IMR-90 (cell line): ENCODE data around the gene RBM5. TPM values are rescaled to one million over a fixed set of nuclear protein-coding genes. Genes with fewer than 3 reads are reported as not detected.

Source experiments
- ATAC-seq: fragments of 200-7000 bp; cut with Tn5 transposase; 2 replicates; pipeline ENCODE4 v1.9.1; 2020; ENCODE audit warnings: low read depth, mild to moderate bottlenecking, moderate library complexity
- BruUV-seq: library from RNA; stranded (reverse); fragments of 400-500 nt; replicated peaks from 2 replicates; lab custom pipeline; 2021; lab: Mats Ljungman, UMichigan
- CTCF ChIA-PET: fragments of 300-600 bp; formaldehyde crosslinking; extraction: SDS; loops from one replicate; lab custom pipeline; 2021; ENCODE audit warnings: antibody characterized with exemption; lab: Yijun Ruan, JAX
- POLR2A ChIA-PET: fragments of 300-600 bp; sonication (Branson Sonifier 250); formaldehyde crosslinking; loops from one replicate; lab custom pipeline; 2022; ENCODE audit warnings: antibody characterized with exemption; ENCODE audit not compliant: unreplicated experiment; lab: Charles Lee
- DNase-seq: peaks from one replicate; pipeline ENCODE4 v3.0.0; 2013
- H2AFZ ChIP-seq: replicated peaks from 2 replicates; pipeline ENCODE3; 2013; ENCODE audit warnings: low read length, mild to moderate bottlenecking; ENCODE audit not compliant: poor library complexity
- H2AK5ac ChIP-seq: 2 replicates; pipeline ENCODE4 v1.6.1; 2013; ENCODE audit warnings: low read depth, low read length, inconsistent platforms
- H2AK9ac ChIP-seq: replicated peaks from 2 replicates; pipeline ENCODE3; 2013; ENCODE audit warnings: mild to moderate bottlenecking, low read depth, low read length, moderate library complexity; ENCODE audit not compliant: poor library complexity
- H2BK120ac ChIP-seq: 2 replicates; pipeline ENCODE4 v1.6.1; 2013; ENCODE audit warnings: low read depth, low read length, inconsistent platforms
- H2BK15ac ChIP-seq: 3 replicates; pipeline ENCODE4 v1.6.1; 2013; ENCODE audit warnings: low read depth, low read length, inconsistent platforms
- H2BK20ac ChIP-seq: 2 replicates; pipeline ENCODE4 v1.6.1; 2013; ENCODE audit warnings: low read depth, mild to moderate bottlenecking, inconsistent platforms, low read length, moderate library complexity
- H2BK5ac ChIP-seq: 2 replicates; pipeline ENCODE4 v1.6.1; 2013; ENCODE audit warnings: mild to moderate bottlenecking, low read depth, low read length, inconsistent platforms; ENCODE audit not compliant: poor library complexity, severe bottlenecking
- H3K14ac ChIP-seq: replicated peaks from 2 replicates; pipeline ENCODE4 v1.6.1; 2013; ENCODE audit warnings: low read depth, low read length, inconsistent platforms
- H3K18ac ChIP-seq: 2 replicates; pipeline ENCODE4 v1.6.1; 2013; ENCODE audit warnings: low read depth, low read length, control low read depth
- H3K23ac ChIP-seq: 2 replicates; pipeline ENCODE4 v1.6.1; 2013; ENCODE audit warnings: low read depth, low read length, inconsistent platforms
- H3K27ac ChIP-seq: 2 replicates; pipeline ENCODE4 v1.5.1; 2013; ENCODE audit warnings: mild to moderate bottlenecking, control low read depth, low read length; ENCODE audit not compliant: insufficient read depth
- H3K27me3 ChIP-seq: 2 replicates; pipeline ENCODE4 v1.6.1; 2013; ENCODE audit warnings: low read length; ENCODE audit not compliant: control insufficient read depth, insufficient read depth
- H3K36me3 ChIP-seq: 2 replicates; pipeline ENCODE4 v1.6.1; 2013; ENCODE audit warnings: low read length, mixed read lengths; ENCODE audit not compliant: control insufficient read depth, insufficient read depth
- H3K4ac ChIP-seq: 2 replicates; pipeline ENCODE4 v1.6.1; 2013; ENCODE audit warnings: low read depth, low read length, inconsistent platforms
- H3K4me1 ChIP-seq: 2 replicates; pipeline ENCODE4 v1.6.1; 2013; ENCODE audit warnings: low read length, mixed read lengths; ENCODE audit not compliant: control insufficient read depth, insufficient read depth
- H3K4me2 ChIP-seq: 2 replicates; pipeline ENCODE4 v1.6.1; 2013; ENCODE audit warnings: low read depth, mild to moderate bottlenecking, control low read depth, low read length, moderate library complexity
- H3K4me3 ChIP-seq: 2 replicates; pipeline ENCODE4 v1.5.1; 2013; ENCODE audit warnings: low read depth, mild to moderate bottlenecking, control low read depth, low read length, moderate library complexity; ENCODE audit not compliant: insufficient read depth
- H3K56ac ChIP-seq: 2 replicates; pipeline ENCODE4 v1.6.1; 2013; ENCODE audit warnings: low read length, inconsistent platforms; ENCODE audit not compliant: insufficient read depth; ENCODE audit errors: extremely low read depth
- H3K79me1 ChIP-seq, 2 experiments: 2 replicates each; pipeline ENCODE4 v1.6.1; 2013; ENCODE audit warnings: low read length in 2 of 2, inconsistent platforms in 1 of 2, low read depth in 1 of 2
- H3K9ac ChIP-seq: 2 replicates; pipeline ENCODE4 v1.6.1; 2013; ENCODE audit warnings: low read depth, low read length, control low read depth
- H3K9me1 ChIP-seq: 2 replicates; pipeline ENCODE4 v1.6.1; 2013; ENCODE audit warnings: low read length, inconsistent platforms; ENCODE audit not compliant: insufficient read depth
- H3K9me3 ChIP-seq: 2 replicates; pipeline ENCODE4 v1.6.1; 2013; ENCODE audit warnings: low read length; ENCODE audit not compliant: control insufficient read depth, insufficient read depth
- H4K20me1 ChIP-seq: 2 replicates; pipeline ENCODE4 v1.6.1; 2013; ENCODE audit warnings: low read length, inconsistent platforms; ENCODE audit not compliant: insufficient read depth
- H4K5ac ChIP-seq: 2 replicates; pipeline ENCODE4 v1.6.1; 2013; ENCODE audit warnings: mild to moderate bottlenecking, low read depth, low read length, control low read depth
- H4K8ac ChIP-seq, 2 experiments: 2 replicates each; pipeline ENCODE4 v1.6.1; 2013; ENCODE audit warnings: low read depth in 2 of 2, low read length in 2 of 2, control low read depth in 1 of 2, inconsistent platforms in 1 of 2
- H4K91ac ChIP-seq: 2 replicates; pipeline ENCODE4 v1.6.1; 2013; ENCODE audit warnings: low read depth, low read length, inconsistent platforms; ENCODE audit not compliant: insufficient read depth
- BHLHE40 ChIP-seq: fragments of 150-350 bp; IDR thresholded peaks from 2 replicates; pipeline ENCODE4 v1.6.1; 2016; ENCODE audit warnings: mild to moderate bottlenecking, low read depth, low read length
- CEBPB ChIP-seq: IDR thresholded peaks from 2 replicates; pipeline ENCODE4 v1.6.1; 2012; ENCODE audit warnings: low read depth, low read length, improper control_type of control experiment
- CHD1 ChIP-seq: IDR thresholded peaks from 2 replicates; pipeline ENCODE4 v1.6.1; 2012; ENCODE audit warnings: low read depth, low read length, improper control_type of control experiment
- FOS ChIP-seq: fragments of 150-350 bp; IDR thresholded peaks from 2 replicates; pipeline ENCODE4 v1.6.1; 2016; ENCODE audit warnings: low read depth, low read length
- MAFK ChIP-seq: IDR thresholded peaks from 2 replicates; pipeline ENCODE4 v1.6.1; 2012; ENCODE audit warnings: low read depth, low read length, improper control_type of control experiment
- MAZ ChIP-seq: IDR thresholded peaks from 2 replicates; pipeline ENCODE4 v1.6.1; 2012; ENCODE audit warnings: low read depth, mild to moderate bottlenecking, low read length, improper control_type of control experiment, moderate library complexity, borderline replicate concordance
- MXI1 ChIP-seq: IDR thresholded peaks from 2 replicates; pipeline ENCODE4 v1.6.1; 2012; ENCODE audit warnings: low read depth, mild to moderate bottlenecking, low read length, moderate library complexity, borderline replicate concordance
- NFE2L2 ChIP-seq: fragments of 150-350 bp; IDR thresholded peaks from 2 replicates; pipeline ENCODE4 v1.6.1; 2016; ENCODE audit warnings: low read depth, mild to moderate bottlenecking, low read length
- POLR2A ChIP-seq: IDR thresholded peaks from 2 replicates; pipeline ENCODE4 v1.6.1; 2012; ENCODE audit warnings: mild to moderate bottlenecking, low read depth, low read length
- RAD21 ChIP-seq: IDR thresholded peaks from 2 replicates; pipeline ENCODE4 v1.6.1; 2012; ENCODE audit warnings: low read length, improper control_type of control experiment
- RCOR1 ChIP-seq: IDR thresholded peaks from 2 replicates; pipeline ENCODE4 v1.6.1; 2012; ENCODE audit warnings: mild to moderate bottlenecking, low read length, improper control_type of control experiment; ENCODE audit not compliant: insufficient replicate concordance
- RFX5 ChIP-seq: IDR thresholded peaks from 2 replicates; pipeline ENCODE4 v1.8.0; 2012; ENCODE audit warnings: low read depth, mild to moderate bottlenecking, low read length, moderate library complexity
- SMC3 ChIP-seq: fragments of 150-350 bp; IDR thresholded peaks from 2 replicates; pipeline ENCODE4 v1.6.1; 2016; ENCODE audit warnings: low read depth, mild to moderate bottlenecking, antibody characterized with exemption, low read length, moderate library complexity
- WGBS, 2 experiments: methylation state at CpG; one replicate each; pipeline versions ENCODE4 v1.1.5 to v1.1.7; 2013; ENCODE audit warnings: missing lambda C conversion rate in 2 of 2; ENCODE audit not compliant: insufficient read length in 1 of 2; ENCODE audit errors: extremely low coverage in 2 of 2; 5-methylcytosine and 5-hydroxymethylcytosine counted together
- dilution Hi-C: fragments of 300-500 bp; cut with HindIII; formaldehyde crosslinking; loops from one replicate; pipeline ENCODE4 v1.14.3; 2018; ENCODE audit warnings: low sequenced_read_pairs; ENCODE audit not compliant: unreplicated experiment
- in situ Hi-C: fragments of 300-500 bp; cut with MboI; formaldehyde crosslinking; loops from 3 replicates; pipeline ENCODE4 v1.14.3; 2019; ENCODE audit warnings: low sequenced_read_pairs, inconsistent platforms, mixed read lengths
- intact Hi-C: fragments of 100-400 bp; cut with micrococcal nuclease; formaldehyde crosslinking; loops from 2 replicates; pipeline ENCODE4 v1.10.0; 2022
- polyA plus RNA-seq, 3 experiments: library from polyadenylated mRNA; depleted of rRNA; stranded (reverse); fragments of >200 nt; gene quantifications; 2 replicates each; pipeline ENCODE4 v1.2.3, GENCODE V29; 2012; ENCODE audit warnings: low replicate concordance in 1 of 3
- total RNA-seq: library from RNA; depleted of rRNA; stranded (reverse); fragments of >200 nt; gene quantifications from 2 replicates; pipeline ENCODE4 v1.2.3, GENCODE V29; 2012
- TF ChIP-seq, protein P1 (sequence below): fragments of 150-350 bp; IDR thresholded peaks from 2 replicates; pipeline ENCODE4 v1.6.1; 2017; ENCODE audit warnings: mild to moderate bottlenecking, antibody characterized with exemption, low read length, low read depth
- TF ChIP-seq, protein P2 (sequence below): fragments of 150-350 bp; IDR thresholded peaks from 2 replicates; pipeline ENCODE4 v1.6.1; 2016; ENCODE audit warnings: low read depth, mild to moderate bottlenecking, low read length, moderate library complexity, borderline replicate concordance

Gene RBM5
- total and polyA plus RNA-seq, 2 of the 4 experiments (the other 2 are of a cell fraction) = 121 to 155 TPM

GRCh38 chr3:50125541-50126286, 37.0 kb downstream of the RBM5 start:
- peak overlapping the region; percentile 32 for H3K4me2 ChIP-seq
- DNase-seq = no peak
- POLR2A ChIA-PET = no interaction called here
- TF ChIP-seq SMC3 (no peak), MXI1 (no peak), RAD21 (no peak), FOS (no peak), CEBPB (no peak), POLR2A (no peak), NFE2L2 (no peak), CHD1 (no peak), MAZ (no peak), RCOR1 (no peak), MAFK (no peak), RFX5 (no peak), BHLHE40 (no peak)
- TF ChIP-seq, protein P1, sequence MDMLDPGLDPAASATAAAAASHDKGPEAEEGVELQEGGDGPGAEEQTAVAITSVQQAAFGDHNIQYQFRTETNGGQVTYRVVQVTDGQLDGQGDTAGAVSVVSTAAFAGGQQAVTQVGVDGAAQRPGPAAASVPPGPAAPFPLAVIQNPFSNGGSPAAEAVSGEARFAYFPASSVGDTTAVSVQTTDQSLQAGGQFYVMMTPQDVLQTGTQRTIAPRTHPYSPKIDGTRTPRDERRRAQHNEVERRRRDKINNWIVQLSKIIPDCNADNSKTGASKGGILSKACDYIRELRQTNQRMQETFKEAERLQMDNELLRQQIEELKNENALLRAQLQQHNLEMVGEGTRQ = no peak
- TF ChIP-seq, protein P2, sequence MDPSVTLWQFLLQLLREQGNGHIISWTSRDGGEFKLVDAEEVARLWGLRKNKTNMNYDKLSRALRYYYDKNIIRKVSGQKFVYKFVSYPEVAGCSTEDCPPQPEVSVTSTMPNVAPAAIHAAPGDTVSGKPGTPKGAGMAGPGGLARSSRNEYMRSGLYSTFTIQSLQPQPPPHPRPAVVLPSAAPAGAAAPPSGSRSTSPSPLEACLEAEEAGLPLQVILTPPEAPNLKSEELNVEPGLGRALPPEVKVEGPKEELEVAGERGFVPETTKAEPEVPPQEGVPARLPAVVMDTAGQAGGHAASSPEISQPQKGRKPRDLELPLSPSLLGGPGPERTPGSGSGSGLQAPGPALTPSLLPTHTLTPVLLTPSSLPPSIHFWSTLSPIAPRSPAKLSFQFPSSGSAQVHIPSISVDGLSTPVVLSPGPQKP = no peak

More at GRCh38 chr3:50125541-50126286, 37.0 kb downstream of the RBM5 start:
- Histone ChIP-seq H3K79me1 (peaks cover 0 to 12% of the 10 kb centered on the region in 2 experiments; a peak in 1 of 4 replicates), H3K14ac (peak overlapping the region; percentile 12), H3K27ac (peak overlapping the region; percentile 8; the same call in 1 of the 2 replicates), H3K9me1 (peaks cover 20% of the 10 kb centered on the region; the same call in 1 of the 2 replicates), H3K18ac (peak overlapping the region; percentile 75), H3K9ac (peak overlapping the region; percentile 21; the same call in 1 of the 2 replicates), H2BK15ac (peak overlapping the region; percentile 61; the same call in 2 of the 3 replicates), H3K9me3 (no peaks in the 10 kb centered on the region), H3K36me3 (peaks cover 4% of the 10 kb centered on the region; the same call in 1 of the 2 replicates), H3K4me1 (peaks cover 31% of the 10 kb centered on the region), H4K5ac (peak overlapping the region; percentile 82), H3K4ac (peak overlapping the region; percentile 86), H4K20me1 (peaks cover 17% of the 10 kb centered on the region; the same call in 1 of the 2 replicates), H2AK5ac (peak overlapping the region; percentile 57), H4K91ac (peak overlapping the region; percentile 85), H2AFZ (peak overlapping the region; percentile 58), H2BK20ac (peak overlapping the region; percentile 48), H2BK5ac (no peak overlapping the region), H3K27me3 (no peaks in the 10 kb centered on the region), H2BK120ac (peak overlapping the region; percentile 90), H3K23ac (no peak overlapping the region), H3K56ac (no peak overlapping the region), H3K4me3 (no peak overlapping the region), H2AK9ac (peak overlapping the region; percentile 86), H4K8ac (peak overlapping the region in 1 of 2 experiments; percentile 77; a peak in 2 of 4 replicates)
- dilution Hi-C loops = no loop called here
- no TSS peak for BruUV-seq
- CTCF ChIA-PET = interaction anchor here (0.6 to 1.0 kb wide), 3 partner anchors 63 to 112 kb away, joined by 3 read pairs; no protein-coding TSS in a partner anchor
- intact Hi-C loops = no loop called here
- 80% methylated on average over 1 of the region's 9 CpGs; no CpG with 5 or more reads in 1 of the 2 experiments for WGBS, 2 experiments
- ATAC-seq = no peak
- in situ Hi-C loops = no loop called here
